GM12865 (cell line): Measurements from ENCODE around the gene RXYLT1.

Source experiments
- DNase-seq: peaks from one replicate; pipeline ENCODE4 v3.0.0; 2010; ENCODE audit warnings: low read depth
- H3K4me3 ChIP-seq: 2 replicates; pipeline ENCODE4 v1.5.1; 2011; ENCODE audit warnings: mild to moderate bottlenecking, low read depth, low read length, control low read depth
- TF ChIP-seq, protein P1 (sequence below): IDR thresholded peaks from 2 replicates; pipeline ENCODE4 v1.5.1; 2011; ENCODE audit warnings: low read length, control low read depth, low read depth, inconsistent platforms; ENCODE audit not compliant: insufficient read depth; ENCODE audit errors: missing control alignments

RXYLT1 gene

DNA sequence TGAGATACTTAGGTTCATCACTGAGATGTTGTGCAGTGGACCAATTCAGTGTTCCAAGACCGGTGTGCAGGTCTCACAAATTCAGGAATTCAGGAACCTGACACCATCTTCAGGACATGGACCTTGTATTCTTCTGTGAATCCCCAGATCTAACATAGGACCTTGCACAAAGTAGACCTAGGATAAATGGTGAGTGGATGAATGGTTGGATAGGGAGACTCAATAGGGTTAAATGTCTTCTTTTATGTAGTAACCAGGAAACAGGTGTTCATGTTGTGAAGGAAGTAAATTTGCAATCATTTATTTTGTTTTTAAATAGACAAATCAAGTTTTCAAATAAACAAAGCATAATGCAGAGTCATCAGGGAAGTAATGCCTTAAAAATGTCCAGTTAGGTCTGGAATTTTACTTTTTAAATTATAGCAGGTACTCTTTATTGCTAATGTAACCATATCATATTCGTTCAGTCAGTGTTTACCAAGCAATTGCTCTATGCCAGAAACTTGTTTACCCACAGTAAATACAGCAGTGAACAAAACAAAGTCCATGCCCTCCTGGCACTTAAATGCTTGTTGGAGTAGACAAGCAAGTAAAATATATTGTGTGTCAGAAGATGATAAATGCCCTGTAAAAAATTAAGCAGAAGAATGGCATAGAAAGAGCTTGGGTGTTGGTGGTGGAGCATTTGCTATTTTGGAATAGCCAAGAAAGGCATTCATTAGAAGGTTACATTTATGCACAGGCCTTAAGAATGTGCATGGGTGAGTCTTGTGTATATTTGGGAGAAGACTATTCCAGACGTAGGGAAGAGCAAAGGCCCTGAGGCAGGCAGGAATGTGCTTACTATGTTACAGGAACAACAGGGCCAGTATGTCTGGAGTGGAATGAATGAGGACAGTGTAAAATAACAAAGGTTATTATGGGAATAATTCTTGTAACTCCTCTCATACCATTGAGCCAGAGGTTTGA lies 26.3 kb downstream of the RXYLT1 start:
- TF ChIP-seq, protein P1, sequence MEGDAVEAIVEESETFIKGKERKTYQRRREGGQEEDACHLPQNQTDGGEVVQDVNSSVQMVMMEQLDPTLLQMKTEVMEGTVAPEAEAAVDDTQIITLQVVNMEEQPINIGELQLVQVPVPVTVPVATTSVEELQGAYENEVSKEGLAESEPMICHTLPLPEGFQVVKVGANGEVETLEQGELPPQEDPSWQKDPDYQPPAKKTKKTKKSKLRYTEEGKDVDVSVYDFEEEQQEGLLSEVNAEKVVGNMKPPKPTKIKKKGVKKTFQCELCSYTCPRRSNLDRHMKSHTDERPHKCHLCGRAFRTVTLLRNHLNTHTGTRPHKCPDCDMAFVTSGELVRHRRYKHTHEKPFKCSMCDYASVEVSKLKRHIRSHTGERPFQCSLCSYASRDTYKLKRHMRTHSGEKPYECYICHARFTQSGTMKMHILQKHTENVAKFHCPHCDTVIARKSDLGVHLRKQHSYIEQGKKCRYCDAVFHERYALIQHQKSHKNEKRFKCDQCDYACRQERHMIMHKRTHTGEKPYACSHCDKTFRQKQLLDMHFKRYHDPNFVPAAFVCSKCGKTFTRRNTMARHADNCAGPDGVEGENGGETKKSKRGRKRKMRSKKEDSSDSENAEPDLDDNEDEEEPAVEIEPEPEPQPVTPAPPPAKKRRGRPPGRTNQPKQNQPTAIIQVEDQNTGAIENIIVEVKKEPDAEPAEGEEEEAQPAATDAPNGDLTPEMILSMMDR, result no peak

DNA sequence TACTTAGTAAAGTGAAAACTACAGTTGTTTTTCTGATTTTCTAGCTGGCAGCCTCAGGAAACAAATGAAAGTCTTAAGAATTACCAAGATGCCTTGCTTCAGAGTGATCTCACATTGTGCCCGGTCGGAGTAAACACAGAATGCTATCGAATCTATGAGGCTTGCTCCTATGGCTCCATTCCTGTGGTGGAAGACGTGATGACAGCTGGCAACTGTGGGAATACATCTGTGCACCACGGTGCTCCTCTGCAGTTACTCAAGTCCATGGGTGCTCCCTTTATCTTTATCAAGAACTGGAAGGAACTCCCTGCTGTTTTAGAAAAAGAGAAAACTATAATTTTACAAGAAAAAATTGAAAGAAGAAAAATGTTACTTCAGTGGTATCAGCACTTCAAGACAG lies 28.9 kb downstream of the RXYLT1 start:
- TF ChIP-seq, protein P1, result no peak
- DNase-seq, result no peak
- no peak overlapping the region for H3K4me3 ChIP-seq

More for the DNA sequence above, 26.3 kb downstream of the RXYLT1 start:
- no peak overlapping the region for H3K4me3 ChIP-seq
- no peak for DNase-seq

DNA sequence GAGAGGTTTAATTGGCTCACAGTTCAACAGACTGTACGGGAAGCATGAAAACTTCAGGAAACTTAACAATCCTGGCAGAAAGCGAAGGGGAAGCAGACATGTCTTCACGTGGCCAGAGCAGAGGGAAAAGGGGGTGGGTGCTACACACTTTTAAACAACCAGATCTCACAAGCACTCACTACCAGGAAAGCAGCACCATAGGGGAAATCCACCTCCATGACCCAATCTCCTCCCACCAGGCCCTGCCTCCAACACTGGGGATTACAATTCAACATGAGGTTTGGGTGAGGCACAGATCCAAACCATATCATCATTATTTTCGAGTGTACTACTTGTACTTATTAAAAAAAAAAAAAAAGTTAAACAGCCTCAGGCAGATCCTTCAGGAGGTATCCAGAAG lies 29.9 kb downstream of the RXYLT1 start:
- TF ChIP-seq, protein P1, result no peak
- DNase-seq, result no peak

DNA sequence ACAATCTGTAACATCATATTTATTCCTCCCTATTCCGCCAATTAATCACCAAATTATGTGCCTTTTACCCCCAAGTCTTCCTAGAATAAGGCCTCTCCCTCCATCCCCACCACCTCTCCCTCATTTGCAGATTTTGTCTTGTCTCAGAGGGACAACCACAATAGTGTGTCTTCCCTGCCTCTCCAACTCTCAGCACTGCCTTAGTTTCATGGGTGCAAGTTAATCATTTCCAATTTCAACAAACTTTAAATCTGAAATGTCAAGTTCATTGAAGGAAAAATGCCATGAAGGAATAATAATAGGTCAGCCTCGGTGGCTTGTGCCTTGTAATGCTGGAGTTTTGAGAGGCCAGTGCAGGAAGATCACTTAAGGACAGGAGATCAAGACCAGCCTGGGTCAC lies 31.6 kb downstream of the RXYLT1 start:
- TF ChIP-seq, protein P1, result no peak
- H3K4me3 ChIP-seq, result no peak overlapping the region
- no peak for DNase-seq

More for the DNA sequence above, 29.9 kb downstream of the RXYLT1 start:
- H3K4me3 ChIP-seq, result no peak overlapping the region

DNA sequence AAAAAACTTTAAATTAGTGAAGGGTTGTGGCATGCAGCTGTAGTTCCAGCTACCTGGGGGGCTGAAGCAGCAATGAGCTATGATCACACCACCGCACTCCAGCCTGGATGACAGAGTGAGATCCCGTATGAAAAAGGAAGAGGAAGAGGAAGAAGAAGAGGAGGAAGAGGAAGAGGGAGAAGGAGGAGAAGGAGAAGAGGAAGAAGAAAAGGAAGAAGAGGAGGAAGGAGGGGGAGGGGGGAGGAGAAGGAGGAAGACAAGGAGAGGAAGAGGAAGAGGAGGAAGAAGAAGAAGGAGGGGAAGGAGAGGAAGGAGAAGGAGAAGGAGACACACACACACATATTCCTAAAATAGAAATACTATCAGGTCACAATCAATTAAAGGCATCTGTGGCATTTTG lies 32.0 kb downstream of the RXYLT1 start:
- TF ChIP-seq, protein P1, result no peak
- no peak for DNase-seq
- H3K4me3 ChIP-seq, result no peak overlapping the region

DNA sequence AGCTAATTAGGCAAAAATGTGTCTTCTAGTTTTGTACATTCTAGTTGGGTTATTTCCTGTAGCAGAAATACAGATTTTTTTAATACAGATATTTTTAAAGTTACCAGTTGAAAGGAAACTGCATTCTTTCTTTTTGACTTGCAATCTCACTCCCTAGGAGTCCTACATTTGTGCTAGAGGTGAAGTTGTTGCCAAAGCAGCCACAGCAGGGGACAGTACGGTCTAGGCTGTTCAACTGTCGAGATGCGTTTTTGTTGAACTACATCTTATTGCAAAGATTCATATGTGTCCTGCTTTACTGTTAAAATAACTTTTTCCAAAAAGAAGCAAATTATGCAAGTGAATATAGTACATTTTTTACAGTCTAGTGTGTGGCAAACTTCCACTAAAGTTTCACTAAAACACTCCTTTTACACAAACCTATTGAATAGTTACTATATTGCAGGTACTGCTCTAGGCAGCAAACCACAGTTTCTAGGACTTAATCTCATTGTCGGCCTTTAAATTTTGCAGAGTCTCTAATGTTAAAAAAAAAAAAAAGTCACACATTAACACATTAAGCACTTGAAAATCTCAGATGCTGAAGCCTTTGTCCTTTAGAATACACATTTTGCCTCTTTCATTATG lies 34.5 kb downstream of the RXYLT1 start:
- TF ChIP-seq, protein P1, result no peak
- no peak overlapping the region for H3K4me3 ChIP-seq
- DNase-seq, result no peak

DNA sequence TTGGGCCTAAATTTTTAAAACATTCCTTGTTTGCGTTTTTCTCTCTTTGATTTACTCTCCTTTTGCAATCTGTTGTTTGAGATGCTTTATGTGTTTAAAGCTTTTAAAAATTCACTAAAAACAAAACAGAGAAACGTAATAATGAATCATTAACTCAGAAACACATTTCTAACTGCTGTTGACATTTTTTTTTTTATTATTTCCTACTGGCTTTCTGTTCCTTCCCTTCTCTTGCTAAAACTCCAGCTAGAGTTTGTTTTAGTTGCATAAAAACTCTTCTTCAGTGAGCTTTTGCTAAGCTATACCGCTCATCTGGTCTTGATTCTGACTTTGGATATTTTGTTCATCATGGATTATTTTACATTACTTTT lies 35.8 kb downstream of the RXYLT1 start:
- H3K4me3 ChIP-seq, result no peak overlapping the region
- no peak for DNase-seq
- TF ChIP-seq, protein P1, result no peak
